Activated T-cell treated with anti-CD3 and anti-CD28 coated beads for 1 hour (primary cell): Measurements from ENCODE around the gene KCND1.

Source experiments
- DNase-seq: peaks from one replicate; pipeline ENCODE4 v3.0.0-alpha.2; 2020; ENCODE audit warnings: low read depth

Gene KCND1

GRCh38 chrX:48937054-48937907 is 34.4 kb downstream of the KCND1 start:
- DNase-seq = peak; percentile 70

GRCh38 chrX:48936429-48937053 is 35.1 kb downstream of the KCND1 start:
- DNase-seq = no peak

GRCh38 chrX:48935301-48935670 is 36.4 kb downstream of the KCND1 start:
- no peak for DNase-seq

GRCh38 chrX:48934581-48935300 is 36.9 kb downstream of the KCND1 start:
- DNase-seq = no peak

- no peak for DNase-seq
Measured at GRCh38 chrX:48933757-48934156, 37.9 kb downstream of the KCND1 start.

GRCh38 chrX:48927736-48928382 is 43.8 kb downstream of the KCND1 start:
- no peak for DNase-seq

- DNase-seq = no peak
Measured at GRCh38 chrX:48927123-48927522, 44.5 kb downstream of the KCND1 start.

GRCh38 chrX:48924270-48924669 is 47.4 kb downstream of the KCND1 start:
- no peak for DNase-seq

GRCh38 chrX:48923771-48924170 is 47.9 kb downstream of the KCND1 start:
- no peak for DNase-seq

GRCh38 chrX:48920718-48921104 is 50.9 kb downstream of the KCND1 start:
- DNase-seq = no peak

GRCh38 chrX:48919947-48920717 is 51.5 kb downstream of the KCND1 start:
- DNase-seq = no peak

GRCh38 chrX:48919360-48919841 is 52.2 kb downstream of the KCND1 start:
- no peak for DNase-seq

- peak; percentile 83 for DNase-seq
Measured at GRCh38 chrX:48918643-48919340, 52.9 kb downstream of the KCND1 start, which contains the start of gene PIM2. Gene PIM2, minus strand, starts transcription at chrX:48919024. Its CDS starts 190 bp downstream, at chrX:48918834.

GRCh38 chrX:48918301-48918642 is 53.4 kb downstream of the KCND1 start:
- no peak for DNase-seq

GRCh38 chrX:48917139-48918001 is 54.3 kb downstream of the KCND1 start:
- peak; percentile 77 for DNase-seq

- no peak for DNase-seq
Measured at GRCh38 chrX:48914593-48915493, 56.8 kb downstream of the KCND1 start.

- no peak for DNase-seq
Measured at GRCh38 chrX:48913605-48914366, 57.9 kb downstream of the KCND1 start.
